Measurements from ENCODE around the gene HOXA4. TPM values are rescaled to one million over a fixed set of nuclear protein-coding genes. Genes with fewer than 3 reads are reported as not detected.

Gene HOXA4
- total RNA-seq, 1 donor from 2014 or later: 0.40 TPM

- Mint-ChIP-seq H3K27me3 (peaks cover 65% of the 10 kb centered on the region), H3K36me3 (ENCODE audit: low read depth) (no peaks in the 10 kb centered on the region), H3K4me3 (no peak overlapping the region), H3K9me3 (no peaks in the 10 kb centered on the region), H3K27ac (no peak overlapping the region), H3K4me1 (peaks cover 35% of the 10 kb centered on the region)
- ATAC-seq (ENCODE audit: low read depth) (no peak), DNase-seq (no peak)
- CTCF ChIA-PET: interaction anchor here (1.0 to 4.5 kb wide), 7 partner anchors 10 to 779 kb away, joined by 4 to 32 read pairs (median 6); no protein-coding TSS in a partner anchor
- POLR2A ChIA-PET: no interaction called here
- intact Hi-C loops (cut with micrococcal nuclease): no loop called here
- TF ChIP-seq CTCF (IDR thresholded peaks at IDR 0.05): no peak
Observed at GRCh38 chr7:27148756-27149641, 18.4 kb upstream of the HOXA4 start.

GRCh38 chr7:27148031-27148755, 17.6 kb upstream of the HOXA4 start:
- POLR2A ChIA-PET: no interaction called here
- H3K27ac Mint-ChIP-seq: no peak overlapping the region

DNA sequence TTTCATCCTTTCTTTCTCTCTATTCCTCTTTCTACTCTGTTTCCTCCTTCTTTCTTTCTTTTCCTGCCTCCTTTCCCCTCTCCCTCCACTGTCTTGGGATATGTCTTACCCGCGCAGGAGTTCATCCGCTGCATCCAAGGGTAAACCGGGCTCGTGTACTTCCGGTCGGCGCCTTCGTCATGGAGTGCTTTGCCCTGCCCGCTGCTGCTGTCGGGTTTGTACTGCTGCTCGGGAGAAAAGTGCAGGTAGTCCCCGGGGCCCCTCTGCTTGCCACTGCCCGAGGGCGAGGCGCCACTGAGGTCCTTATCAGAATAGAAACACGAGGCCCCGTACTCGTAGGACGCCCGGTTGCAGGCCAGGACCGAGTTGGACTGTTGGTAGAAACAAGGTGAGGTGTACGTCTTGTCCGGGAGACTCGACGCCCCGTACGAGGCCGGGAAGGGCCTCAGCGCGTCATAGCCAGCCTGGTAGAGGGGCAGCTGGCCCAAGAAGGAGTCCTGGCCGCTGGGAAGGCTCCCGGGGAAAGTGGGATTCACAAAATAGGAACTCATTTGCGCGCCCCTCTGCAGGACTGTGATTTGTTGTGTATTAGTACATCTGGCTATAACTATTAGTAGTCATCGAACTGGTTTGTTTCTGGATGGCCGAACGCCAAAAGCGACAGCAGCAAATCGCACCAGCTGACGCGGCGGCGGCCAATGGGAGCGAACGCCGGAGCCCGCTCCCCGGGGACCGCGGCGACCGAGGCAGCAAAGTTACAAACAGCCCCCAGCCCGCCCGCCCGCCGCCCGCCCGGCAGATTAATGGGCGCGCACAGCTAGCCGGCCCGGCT, 16.9 kb upstream of the HOXA4 start, which contains the start of gene HOXA6:
Gene HOXA6, minus strand, starts transcription at position 576 of the 832 bp plus-strand sequence. Its CDS starts 25 bp downstream, at position 551.
- CTCF ChIA-PET: interaction anchor here (4.5 kb wide), 1 partner anchor 292 kb away, joined by 32 read pairs; no protein-coding TSS in a partner anchor
- DNase-seq: no peak
- H3K36me3 Mint-ChIP-seq (ENCODE audit: low read depth): no peaks in the 10 kb centered on the region
- no peak for TF ChIP-seq CTCF (IDR thresholded peaks at IDR 0.05)
- H3K27me3 Mint-ChIP-seq: peaks cover 59% of the 10 kb centered on the region
- intact Hi-C loops (cut with micrococcal nuclease): no loop called here
- H3K4me1 Mint-ChIP-seq: peaks cover 37% of the 10 kb centered on the region
- H3K9me3 Mint-ChIP-seq: no peaks in the 10 kb centered on the region
- no peak within 1 kb of the TSS for H3K27ac Mint-ChIP-seq
- no peak for ATAC-seq (ENCODE audit: low read depth)
- peak within 1 kb of the TSS; percentile 68 for H3K4me3 Mint-ChIP-seq
- POLR2A ChIA-PET: no interaction called here

More at GRCh38 chr7:27148031-27148755, 17.6 kb upstream of the HOXA4 start:
- Mint-ChIP-seq H3K4me3 (peak overlapping the region; percentile 68), H3K4me1 (peaks cover 35% of the 10 kb centered on the region), H3K27me3 (peaks cover 59% of the 10 kb centered on the region), H3K36me3 (ENCODE audit: low read depth) (no peaks in the 10 kb centered on the region), H3K9me3 (no peaks in the 10 kb centered on the region)
- intact Hi-C loops (cut with micrococcal nuclease): no loop called here
- ATAC-seq (ENCODE audit: low read depth): no peak
- no peak for DNase-seq
- CTCF ChIA-PET: interaction anchor here (4.5 kb wide), 1 partner anchor 293 kb away, joined by 32 read pairs; no protein-coding TSS in a partner anchor
- TF ChIP-seq CTCF (IDR thresholded peaks at IDR 0.05): no peak

- peaks cover 32% of the 10 kb centered on the region for H3K4me1 Mint-ChIP-seq
- DNase-seq (no peak), ATAC-seq (ENCODE audit: low read depth) (no peak)
- no peak for TF ChIP-seq CTCF (IDR thresholded peaks at IDR 0.05)
- no peaks in the 10 kb centered on the region for H3K36me3 Mint-ChIP-seq (ENCODE audit: low read depth)
- H3K4me3 Mint-ChIP-seq: peak overlapping the region; percentile 52
- peaks cover 57% of the 10 kb centered on the region for H3K27me3 Mint-ChIP-seq
- no peaks in the 10 kb centered on the region for H3K9me3 Mint-ChIP-seq
- ChIA-PET CTCF (no interaction called here), POLR2A (no interaction called here)
- no peak overlapping the region for H3K27ac Mint-ChIP-seq
- intact Hi-C loops (cut with micrococcal nuclease): no loop called here
Observed at GRCh38 chr7:27146491-27147198, 16.1 kb upstream of the HOXA4 start.

Data from activated B cell treated with CpG ODN at 0.5 μM for 24 hours (primary cell).